Kidney capillary endothelial cell (primary cell): ENCODE measurements around the gene EXD1.
"Not testable (repeated sequence)": the region's sequence is repeated elsewhere in the genome, so short reads cannot be mapped to it uniquely, and the experiment has no call there.

Source experiments
- DNase-seq: peaks from one replicate; pipeline ENCODE4 v3.0.0-alpha.2; 2018; ENCODE audit warnings: low spot score

Gene EXD1, protein sequence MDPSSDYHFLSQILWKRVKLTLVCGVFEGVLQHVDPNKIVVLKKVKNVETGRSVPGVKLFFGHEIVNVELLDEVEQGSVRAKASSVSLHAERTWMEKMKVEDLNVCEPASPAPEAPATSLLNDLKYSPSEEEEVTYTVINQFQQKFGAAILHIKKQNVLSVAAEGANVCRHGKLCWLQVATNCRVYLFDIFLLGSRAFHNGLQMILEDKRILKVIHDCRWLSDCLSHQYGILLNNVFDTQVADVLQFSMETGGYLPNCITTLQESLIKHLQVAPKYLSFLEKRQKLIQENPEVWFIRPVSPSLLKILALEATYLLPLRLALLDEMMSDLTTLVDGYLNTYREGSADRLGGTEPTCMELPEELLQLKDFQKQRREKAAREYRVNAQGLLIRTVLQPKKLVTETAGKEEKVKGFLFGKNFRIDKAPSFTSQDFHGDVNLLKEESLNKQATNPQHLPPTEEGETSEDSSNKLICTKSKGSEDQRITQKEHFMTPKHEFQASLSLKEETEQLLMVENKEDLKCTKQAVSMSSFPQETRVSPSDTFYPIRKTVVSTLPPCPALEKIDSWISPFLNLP

DNA sequence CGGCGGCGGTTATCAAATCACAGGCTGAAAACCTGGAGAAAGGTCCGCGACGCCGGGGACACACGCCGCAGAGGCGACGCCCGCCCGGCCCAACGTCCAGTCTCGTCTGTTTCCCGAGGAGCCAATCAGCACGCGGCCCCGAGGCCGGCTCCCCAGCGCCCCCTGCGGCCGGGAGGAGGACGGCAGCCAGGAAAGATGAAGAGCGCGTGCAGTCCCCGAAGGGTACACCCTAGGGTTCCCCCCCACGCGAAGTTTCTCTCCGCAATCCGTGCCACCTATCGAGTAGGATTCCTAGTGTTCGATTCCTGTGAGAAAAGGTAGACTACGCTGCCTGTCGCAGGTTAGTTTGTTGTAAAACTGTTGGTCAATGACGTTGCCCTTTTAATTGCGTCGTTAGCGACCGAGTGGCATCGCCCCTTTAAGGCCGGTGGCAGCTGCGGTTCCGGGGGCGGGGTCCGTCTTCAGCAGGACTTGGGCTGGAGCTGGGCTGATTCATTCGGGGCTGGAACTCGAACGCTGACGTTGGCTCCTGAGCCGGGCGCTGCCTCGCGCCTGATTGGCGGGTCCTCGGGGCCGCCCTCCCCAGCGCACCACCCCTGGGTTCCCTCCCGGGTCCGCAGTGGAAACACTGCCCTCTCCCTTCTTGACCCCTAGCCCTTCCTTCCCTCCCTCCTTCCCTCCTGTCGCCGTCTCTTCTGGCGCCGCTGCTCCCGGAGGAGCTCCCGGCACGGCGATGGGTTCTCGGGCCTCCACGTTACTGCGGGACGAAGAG lies at the start of gene EXD1, which contains the start of gene CHP1:
TSS of gene EXD1 (minus strand) at position 108 of the 772 bp plus-strand sequence. CDS start 4,182 bp downstream, outside the sequence.
TSS of gene CHP1 (plus strand) at position 619 of the 772 bp plus-strand sequence. CDS start at position 734, 115 bp downstream.
- peak; percentile 98 for DNase-seq

DNA sequence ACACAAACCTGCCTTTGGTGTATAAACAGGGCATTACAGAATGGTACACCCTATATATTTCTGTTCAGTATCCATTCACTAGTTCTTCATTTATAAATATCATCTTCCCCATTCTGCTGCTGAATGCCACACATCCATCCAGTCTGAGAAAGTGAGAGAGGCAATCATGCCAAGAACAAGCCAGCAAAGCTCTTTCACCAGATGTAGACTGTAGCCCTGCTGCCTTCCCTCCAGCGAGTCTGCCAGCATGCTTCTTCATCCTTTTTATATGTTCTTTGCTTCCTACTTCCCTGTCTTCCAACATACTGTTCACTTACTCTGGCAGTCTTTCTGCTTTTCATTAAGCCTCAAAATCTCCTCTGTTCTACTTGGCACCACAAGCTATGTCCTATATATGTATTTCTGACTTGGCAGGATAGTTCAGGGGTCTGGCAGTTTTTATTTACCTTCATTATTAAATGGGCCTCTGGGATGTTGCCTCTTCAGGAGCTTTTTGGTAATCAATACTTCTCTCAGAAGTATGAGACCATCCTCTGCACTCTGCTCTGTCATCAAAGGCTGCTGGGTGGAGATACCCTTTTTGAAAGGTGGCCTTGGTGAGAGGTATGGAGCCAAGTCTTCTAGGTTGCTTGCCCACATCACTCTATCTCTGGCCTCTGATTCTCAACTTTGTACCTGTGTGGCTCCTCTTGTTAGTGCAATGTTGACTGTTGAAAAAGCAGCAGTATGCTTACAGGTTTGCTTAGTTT lies 49.2 kb upstream of the EXD1 start:
- no peak for DNase-seq

DNA sequence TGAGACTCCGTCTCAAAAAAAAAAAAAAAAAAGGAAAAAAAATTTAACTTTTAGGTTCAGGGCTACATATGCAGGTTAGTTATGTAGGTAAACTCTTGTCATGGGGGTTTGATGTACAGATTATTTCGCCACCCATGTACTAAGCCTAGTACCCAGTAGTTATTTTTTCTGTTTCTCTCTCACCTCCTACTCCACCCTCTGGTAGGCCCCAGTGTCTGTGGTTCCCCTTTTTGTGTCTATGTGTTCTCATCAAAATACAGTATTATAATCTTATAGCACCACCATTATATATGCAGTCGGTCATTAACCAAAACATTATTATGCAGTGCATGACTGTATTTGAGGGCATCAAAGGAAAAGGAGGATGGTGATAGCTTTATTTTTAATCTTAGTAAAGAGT lies 47.8 kb upstream of the EXD1 start:
- DNase-seq: no peak

DNA sequence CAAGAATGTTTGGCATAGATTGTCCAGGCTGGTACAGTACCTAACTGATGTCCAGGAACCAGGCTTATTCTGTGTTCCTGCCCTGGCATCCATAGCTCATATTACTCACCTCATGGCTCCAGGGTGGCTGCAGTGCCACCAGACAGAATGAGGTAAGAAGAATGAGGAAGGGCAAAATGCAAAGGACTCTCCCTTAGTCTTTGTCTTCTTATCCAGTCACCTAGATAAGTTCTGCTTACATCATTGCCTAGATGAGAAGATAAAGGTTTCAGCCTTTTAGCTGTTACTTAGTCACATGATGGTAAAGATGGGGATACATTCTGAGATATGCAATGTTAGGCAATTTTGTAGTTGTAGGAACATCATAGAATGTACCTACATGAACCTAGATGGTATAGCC lies 46.3 kb upstream of the EXD1 start:
- DNase-seq: no peak

DNA sequence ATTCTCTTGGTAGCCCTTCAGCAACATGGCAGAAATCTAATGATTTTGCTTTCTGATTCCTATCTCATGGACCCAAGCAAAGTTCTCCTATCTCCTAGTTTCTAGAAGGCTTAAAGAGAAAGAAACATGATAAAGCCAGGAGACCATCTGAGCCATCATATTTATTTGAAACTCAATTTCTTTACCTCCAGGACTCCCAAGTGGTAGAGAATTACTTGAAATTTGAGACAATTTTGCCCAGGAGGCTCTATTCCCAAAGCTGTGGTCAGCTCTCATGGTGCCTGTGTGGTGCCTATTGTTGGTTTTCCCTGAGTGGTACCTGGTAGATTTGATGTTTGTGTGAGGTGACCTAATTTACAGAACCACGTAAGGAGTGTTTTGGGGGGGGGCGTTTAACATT lies 39.3 kb upstream of the EXD1 start:
- no peak for DNase-seq

DNA sequence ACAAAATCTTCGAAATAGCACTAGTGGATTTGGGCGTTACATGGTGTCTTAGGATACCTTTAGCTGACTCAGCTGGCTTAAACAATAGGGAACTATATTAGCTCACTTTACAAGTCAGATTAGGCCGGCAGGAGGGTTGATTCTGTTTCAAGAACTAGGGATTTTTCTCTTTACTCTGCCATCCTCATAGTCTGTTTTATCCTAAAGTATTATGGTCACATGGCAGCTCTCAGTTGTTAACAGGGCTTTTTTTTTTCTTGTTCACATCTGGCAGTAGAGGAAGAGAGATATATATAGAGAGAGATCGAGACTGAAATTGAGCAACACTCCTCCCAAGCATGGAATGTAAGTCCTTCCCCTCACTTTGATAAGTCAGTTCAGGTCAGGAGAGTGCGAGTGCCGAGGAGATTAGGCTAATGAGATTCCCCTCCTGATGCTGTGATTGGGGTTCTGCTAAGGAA lies 33.4 kb upstream of the EXD1 start:
- DNase-seq: no peak

DNA sequence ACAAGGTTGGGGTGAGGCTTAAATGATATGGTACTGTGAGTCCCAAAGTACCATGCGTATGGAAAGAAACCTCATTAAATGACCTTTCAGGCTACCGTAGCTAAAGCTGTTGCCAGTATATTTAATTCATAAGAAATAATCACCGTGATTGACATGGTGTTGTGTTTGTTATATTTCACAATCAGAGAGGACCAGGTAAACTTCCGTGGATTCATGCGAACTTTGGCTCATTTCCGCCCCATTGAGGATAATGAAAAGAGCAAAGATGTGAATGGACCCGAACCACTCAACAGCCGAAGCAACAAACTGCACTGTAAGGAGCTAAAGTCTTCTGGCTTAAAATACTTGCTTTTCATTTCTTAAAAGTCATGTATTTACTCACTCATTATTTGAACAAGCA lies 32.0 kb upstream of the EXD1 start:
- no peak for DNase-seq

DNA sequence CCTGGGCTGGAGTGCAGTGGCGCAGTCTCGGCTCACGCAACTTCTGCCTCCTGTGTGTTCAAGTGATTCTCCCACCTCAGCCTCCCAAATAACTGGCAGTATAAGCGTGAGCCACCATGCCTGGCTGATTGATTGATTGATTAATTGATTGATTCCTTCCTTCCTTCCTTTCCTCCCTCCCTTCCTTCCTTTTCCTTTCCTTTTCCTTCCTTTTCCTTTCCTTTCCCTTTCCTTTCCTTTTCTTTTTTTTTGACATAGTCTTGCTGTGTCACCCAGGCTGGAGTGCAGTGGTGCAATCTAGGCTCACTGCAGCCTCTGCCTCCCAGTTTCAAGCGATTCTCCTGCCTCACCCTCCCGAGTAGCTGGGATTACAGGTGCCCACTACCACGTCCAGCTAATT lies 30.4 kb upstream of the EXD1 start:
- DNase-seq: not testable (repeated sequence)

DNA sequence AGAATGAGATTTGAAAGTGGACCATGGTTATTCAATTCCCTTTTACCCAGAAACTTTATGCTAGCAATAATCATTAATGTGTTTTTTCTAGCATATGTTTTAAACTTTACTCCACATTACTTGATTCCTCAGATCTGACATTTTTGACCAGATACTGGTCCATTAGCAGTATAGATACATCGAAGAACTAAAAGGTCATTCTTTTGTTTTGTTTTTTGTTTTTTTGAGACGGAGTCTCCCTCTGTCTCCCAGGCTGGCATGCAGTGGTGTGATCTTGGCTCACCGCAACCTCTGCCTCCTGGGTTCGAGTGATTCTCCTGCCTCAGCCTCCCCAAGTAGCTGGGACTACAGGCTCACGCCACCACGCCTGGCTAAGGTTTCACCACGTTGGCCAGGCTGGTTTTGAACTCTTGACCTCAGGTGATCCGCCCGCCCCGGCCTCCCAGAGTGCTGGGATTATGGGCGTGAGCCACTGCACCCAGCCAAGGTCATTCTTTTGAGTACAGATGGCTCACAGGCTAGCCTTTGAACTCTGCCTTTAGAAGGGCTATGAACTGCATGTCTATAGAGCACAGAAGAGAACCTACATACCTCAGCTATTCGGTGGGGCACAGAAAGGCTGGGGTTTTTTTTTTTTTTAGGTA lies 29.1 kb upstream of the EXD1 start:
- no peak for DNase-seq

DNA sequence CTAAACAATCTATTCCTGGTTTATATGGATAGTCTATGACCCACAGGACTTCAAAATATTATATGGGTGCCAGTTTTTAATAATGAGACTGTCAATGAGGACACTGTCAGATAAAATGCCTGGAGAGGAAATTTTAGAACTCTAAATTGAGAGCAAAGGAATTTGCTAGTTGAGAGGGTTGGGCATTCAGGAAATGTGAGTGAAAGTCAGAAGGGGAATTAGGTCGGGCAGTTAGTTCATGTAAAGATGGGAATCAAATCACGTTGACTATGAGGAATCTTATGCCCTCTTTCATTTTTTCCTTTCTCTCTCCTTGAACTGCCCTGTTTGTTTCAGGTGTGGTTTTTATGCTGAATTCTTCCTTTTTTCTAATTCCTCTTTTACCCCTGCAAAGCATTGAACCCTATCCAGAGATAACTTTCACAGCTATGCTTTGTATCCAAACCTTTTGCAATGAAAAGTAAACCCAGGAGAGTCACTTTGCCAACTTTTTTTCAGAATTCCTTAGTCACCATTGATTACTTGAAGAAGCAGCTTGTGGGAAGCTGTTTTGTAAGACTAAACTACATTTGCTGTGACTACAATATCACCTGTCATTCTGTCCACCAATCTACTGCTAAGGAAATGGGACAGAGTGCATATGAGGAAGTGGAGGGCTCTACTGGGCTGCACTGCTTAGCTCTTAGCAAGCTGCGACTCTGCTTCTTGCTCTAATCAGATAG lies 28.4 kb upstream of the EXD1 start:
- no peak for DNase-seq

DNA sequence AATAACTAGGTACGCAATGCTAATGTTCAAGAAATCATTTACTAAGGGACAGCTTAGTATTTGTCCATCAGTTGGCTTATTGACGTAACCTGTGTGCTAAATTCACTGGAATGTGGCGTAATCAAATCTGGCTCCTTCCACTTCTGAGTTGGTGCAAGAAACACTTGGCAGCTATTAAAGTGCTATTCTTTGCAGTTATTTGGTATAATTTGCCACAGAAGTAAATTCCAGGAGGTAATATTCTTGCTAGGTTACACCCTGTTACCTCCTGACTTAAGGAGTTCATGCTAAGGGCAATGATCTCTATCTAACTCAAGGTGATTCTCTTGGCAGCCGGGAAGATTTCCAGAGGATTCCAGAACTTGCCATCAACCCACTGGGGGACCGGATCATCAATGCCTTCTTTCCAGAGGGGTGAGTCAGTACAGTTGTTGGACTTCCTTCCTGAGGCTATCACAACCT lies 26.1 kb upstream of the EXD1 start:
- DNase-seq: no peak

DNA sequence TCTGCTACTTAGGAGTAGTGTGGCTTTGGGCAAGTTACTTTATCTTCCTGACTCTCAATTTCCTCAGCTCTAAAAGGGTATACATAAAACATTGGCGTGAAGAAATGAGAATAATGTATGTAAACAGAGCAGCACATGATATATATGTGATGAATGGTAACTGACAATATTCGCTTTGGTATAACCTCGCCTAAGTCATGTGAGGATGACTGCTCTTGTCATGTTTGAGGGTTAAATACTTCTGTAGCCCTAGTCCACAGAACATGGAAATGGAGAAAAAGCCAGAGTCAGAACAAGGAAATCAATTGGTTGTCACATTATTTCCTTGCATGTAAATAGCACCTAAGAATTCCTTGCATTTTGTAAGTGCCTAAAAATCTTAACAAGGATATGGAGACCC lies 25.5 kb upstream of the EXD1 start:
- no peak for DNase-seq

DNA sequence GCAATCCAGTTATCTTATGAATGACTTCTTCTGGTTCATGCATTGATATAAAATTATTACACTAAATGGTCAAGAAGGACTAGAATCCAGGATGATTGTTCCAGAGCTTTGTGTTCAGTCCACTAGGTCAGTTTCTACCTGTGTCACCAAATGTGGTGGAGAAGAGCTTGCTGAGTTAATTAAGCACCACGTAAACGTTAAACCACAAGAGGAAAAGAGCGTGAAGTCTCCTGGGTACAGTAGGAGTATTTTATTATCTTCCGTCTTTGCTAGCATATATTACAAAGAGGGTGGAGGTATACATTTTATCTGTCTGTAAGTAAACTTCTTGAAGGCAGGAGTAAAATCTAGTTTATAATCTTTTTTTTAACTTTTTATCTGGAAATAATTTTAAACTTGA lies 24.0 kb upstream of the EXD1 start:
- DNase-seq: no peak

DNA sequence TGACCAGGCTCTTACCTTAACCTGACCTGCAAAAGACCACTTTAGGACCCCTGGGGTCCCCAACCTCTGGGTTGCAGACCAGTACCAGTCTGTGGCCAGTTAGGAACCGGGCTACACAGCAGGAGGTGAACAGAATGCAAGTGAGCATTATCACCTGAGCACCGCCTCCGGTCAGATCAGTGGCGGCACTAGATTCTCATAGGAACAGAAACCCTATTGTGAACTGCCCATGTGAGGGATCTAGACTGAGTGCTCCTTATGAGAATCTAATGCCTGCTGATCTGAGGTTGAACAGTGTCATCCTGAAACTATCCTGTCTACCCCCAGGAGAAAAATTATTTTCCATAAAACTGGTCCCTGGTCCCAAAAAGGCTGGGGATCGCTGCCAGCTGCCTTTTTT lies 20.9 kb upstream of the EXD1 start:
- no peak for DNase-seq

DNA sequence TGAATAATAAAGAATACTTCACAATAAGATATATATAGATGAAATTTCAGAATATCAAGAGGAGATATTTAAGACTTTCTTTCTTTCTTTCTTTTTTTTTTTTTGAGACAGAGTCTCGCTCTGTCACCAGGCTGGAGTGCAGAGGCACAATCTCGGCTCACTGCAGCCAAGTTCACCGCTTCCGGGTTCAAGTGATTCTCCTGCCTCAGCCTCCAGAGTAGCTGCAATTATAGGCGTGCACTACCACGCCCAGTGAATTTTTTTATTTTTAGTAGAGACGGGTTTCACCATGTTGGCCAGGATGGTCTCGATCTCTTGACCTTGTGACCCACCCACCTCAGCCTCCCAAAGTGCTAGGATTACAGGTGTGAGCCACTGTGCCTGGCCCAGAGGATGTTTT lies 20.2 kb upstream of the EXD1 start:
- not testable (repeated sequence) for DNase-seq

DNA sequence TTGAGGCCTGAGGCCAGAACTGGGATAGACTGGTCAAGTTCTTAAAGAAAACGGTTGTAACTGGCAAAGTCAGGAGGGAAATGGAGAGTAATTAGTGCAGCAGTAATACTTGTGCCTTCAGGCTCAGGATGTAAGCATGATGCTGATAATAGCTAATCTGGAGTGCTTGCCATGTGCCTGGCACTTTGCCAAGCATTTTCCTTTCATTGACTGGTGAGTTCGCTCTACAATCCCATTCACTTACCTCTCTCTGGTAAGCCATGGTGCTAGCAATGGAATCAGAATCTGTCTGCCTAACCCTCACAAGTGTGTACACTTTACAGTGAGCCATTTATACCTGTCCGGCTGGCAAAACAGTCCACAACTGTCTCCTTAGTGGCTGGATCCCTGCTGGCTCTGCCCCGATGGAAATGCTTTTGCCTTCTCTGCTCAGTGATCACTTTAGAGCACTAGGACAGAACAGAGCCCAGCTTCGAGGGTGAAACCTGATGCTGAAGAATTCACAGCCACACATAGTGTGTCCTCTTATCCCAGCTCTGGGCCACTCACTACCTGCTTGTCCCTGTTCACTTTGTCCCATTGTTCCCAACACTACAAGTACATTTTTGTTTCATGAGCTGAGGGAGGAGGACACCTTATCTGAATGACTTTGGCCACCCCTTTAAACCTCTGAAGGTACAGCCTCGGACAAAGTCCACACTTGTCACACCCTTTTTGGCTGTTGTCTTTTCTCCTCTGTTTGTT lies 10.8 kb upstream of the EXD1 start:
- DNase-seq: no peak

DNA sequence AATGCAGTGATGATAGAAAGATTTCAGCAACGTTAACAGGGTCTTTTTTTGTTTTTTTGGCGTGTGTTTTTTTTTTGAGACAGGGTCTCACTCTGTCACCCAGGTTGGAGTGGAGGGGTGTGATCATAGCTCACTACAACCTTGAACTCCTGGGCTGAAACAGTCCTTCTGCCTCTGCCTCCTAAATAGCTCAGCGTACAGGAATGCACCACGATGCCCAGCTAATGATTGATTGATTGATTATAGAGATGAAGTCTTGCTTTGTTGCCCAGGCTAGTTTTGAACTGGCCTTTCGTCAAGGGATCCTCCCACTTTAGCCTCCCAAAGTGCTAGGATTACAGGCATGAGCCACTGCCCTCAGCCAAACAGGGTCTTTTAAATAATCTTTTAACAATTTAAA lies 7.5 kb upstream of the EXD1 start:
- no peak for DNase-seq

DNA sequence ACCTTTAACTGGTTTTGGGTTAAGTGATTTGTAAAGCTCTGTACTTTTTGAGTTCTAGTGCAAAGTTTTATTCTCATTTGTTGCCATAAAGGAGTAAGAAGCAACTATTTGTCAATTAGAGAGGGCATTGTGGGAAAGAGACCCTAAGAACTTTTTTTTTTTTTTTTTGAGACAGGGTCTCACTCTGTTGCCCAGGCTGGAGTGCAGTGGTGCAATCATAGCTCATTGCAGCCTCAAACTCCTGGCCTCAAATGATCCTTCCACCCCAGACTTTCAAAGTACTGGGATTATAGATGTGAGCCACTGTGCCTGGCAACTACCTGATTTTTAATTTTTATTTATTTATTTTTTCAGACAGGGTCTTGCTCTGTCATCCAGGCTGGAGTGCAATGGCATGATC lies 5.4 kb upstream of the EXD1 start:
- no peak for DNase-seq

DNA sequence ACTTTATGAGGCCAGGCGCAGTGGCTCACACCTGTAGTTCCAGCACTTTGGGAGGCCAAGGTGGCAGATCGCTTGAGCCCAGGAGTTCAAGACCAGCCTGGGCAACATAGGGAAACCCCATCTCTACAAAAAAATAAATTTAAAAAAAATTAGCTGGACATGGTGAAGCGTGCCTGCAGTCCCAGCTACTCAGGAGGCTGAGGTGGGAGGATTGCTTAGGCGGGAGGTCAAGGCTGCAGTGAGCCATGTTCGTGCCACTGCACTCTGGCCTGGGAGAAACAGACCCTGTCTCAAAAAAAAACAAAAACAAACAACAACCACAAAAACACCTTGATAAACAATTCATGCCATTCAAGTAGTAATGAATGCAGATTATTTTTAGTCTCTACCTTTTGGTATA lies 4.7 kb upstream of the EXD1 start:
- DNase-seq: not testable (repeated sequence)

DNA sequence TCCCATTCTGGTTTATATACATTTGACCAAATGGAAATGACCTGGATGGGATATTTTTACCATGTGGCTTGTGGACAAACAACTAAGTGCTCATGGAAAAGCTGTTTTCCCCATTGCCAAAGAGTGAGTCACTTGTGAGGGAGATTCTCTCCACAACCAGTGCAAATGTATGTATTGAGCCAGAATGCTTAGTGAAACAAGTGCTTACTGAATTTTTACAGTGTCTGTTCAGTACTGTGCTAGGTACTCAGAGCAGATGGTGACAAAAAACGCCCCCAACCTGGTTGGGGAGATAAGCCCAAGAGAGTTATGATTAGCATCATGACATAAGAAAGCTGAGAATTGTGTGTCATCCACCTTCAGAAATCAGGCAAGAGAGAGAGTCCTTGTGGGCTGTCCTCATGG lies 2.8 kb upstream of the EXD1 start:
- peak; percentile 31 for DNase-seq
